SK-N-MC (cell line): ENCODE data around the gene UMAD1.

Source experiments
- EZH2 ChIP-seq: fragments of 200-600 bp; sonication (generic); IDR thresholded peaks from one replicate; pipeline ENCODE4 v1.6.1; 2017; ENCODE audit warnings: antibody characterized with exemption
- POLR2AphosphoS5 ChIP-seq: IDR thresholded peaks from 2 replicates; pipeline ENCODE4 v1.6.1; 2012; ENCODE audit warnings: mild to moderate bottlenecking, low read depth, low read length, borderline replicate concordance

GRCh38 chr7:7609330-7609729, 31.2 kb upstream of the UMAD1 start:
- TF ChIP-seq POLR2AphosphoS5 (no peak), EZH2 (no peak)
